GM21576 (cell line): ENCODE data around the gene BARHL1.
"Not testable (repeated sequence)": the region's sequence is repeated elsewhere in the genome, so short reads cannot be mapped to it uniquely, and the experiment has no call there.

Experiments used
- ATAC-seq: cut with Tn5 transposase; IDR thresholded peaks from one replicate; pipeline ENCODE4 v1.9.1; 2021; ENCODE audit warnings: mild to moderate bottlenecking, moderate library complexity; ENCODE audit not compliant: unreplicated experiment

BARHL1 gene

GRCh38 chr9:132556235-132556634 is 26.2 kb upstream of the BARHL1 start:
- ATAC-seq, result no peak

GRCh38 chr9:132556714-132557113 is 25.7 kb upstream of the BARHL1 start:
- ATAC-seq, result no peak

GRCh38 chr9:132557159-132557558 is 25.2 kb upstream of the BARHL1 start:
- no peak for ATAC-seq

GRCh38 chr9:132559711-132560110 is 22.7 kb upstream of the BARHL1 start:
- no peak for ATAC-seq

GRCh38 chr9:132560616-132561202 is 21.7 kb upstream of the BARHL1 start:
- ATAC-seq, result no peak

- no peak for ATAC-seq
These were observed 20.2 kb upstream of the BARHL1 start for GRCh38 chr9:132562306-132562573.

- no peak for ATAC-seq
These were observed 17.9 kb upstream of the BARHL1 start for GRCh38 chr9:132564526-132564925.

- ATAC-seq, result not testable (repeated sequence)
These were observed 13.6 kb upstream of the BARHL1 start for GRCh38 chr9:132568787-132569186.

- no peak for ATAC-seq
These were observed 10.4 kb upstream of the BARHL1 start for GRCh38 chr9:132571806-132572600.

- no peak for ATAC-seq
These were observed 9.5 kb upstream of the BARHL1 start for GRCh38 chr9:132572921-132573320.

GRCh38 chr9:132575005-132575609 is 7.3 kb upstream of the BARHL1 start:
- ATAC-seq, result no peak

GRCh38 chr9:132575811-132576210 is 6.6 kb upstream of the BARHL1 start:
- no peak for ATAC-seq

- no peak for ATAC-seq
These were observed 5.3 kb upstream of the BARHL1 start for GRCh38 chr9:132577119-132577518.

- no peak for ATAC-seq
These were observed 4.0 kb upstream of the BARHL1 start for GRCh38 chr9:132578367-132578932.

GRCh38 chr9:132579427-132579798 is 3.0 kb upstream of the BARHL1 start:
- ATAC-seq, result no peak

GRCh38 chr9:132582786-132583583 is 579 bp downstream of the BARHL1 start:
- ATAC-seq, result no peak

GRCh38 chr9:132583584-132584304 is 1.3 kb downstream of the BARHL1 start:
- no peak for ATAC-seq

- no peak for ATAC-seq
These were observed 2.5 kb downstream of the BARHL1 start for GRCh38 chr9:132584601-132585560.

GRCh38 chr9:132585954-132586829 is 3.8 kb downstream of the BARHL1 start:
- no peak for ATAC-seq
